HG03196 (cell line): ENCODE results near the gene TMEM134.
A peak's percentile ranks its signal among the peaks of the same experiment; 100 is the strongest.

ENCODE experiments used
- ATAC-seq: cut with Tn5 transposase; IDR thresholded peaks from one replicate; pipeline ENCODE4 v1.9.1; 2021; ENCODE audit not compliant: unreplicated experiment

Gene TMEM134

DNA sequence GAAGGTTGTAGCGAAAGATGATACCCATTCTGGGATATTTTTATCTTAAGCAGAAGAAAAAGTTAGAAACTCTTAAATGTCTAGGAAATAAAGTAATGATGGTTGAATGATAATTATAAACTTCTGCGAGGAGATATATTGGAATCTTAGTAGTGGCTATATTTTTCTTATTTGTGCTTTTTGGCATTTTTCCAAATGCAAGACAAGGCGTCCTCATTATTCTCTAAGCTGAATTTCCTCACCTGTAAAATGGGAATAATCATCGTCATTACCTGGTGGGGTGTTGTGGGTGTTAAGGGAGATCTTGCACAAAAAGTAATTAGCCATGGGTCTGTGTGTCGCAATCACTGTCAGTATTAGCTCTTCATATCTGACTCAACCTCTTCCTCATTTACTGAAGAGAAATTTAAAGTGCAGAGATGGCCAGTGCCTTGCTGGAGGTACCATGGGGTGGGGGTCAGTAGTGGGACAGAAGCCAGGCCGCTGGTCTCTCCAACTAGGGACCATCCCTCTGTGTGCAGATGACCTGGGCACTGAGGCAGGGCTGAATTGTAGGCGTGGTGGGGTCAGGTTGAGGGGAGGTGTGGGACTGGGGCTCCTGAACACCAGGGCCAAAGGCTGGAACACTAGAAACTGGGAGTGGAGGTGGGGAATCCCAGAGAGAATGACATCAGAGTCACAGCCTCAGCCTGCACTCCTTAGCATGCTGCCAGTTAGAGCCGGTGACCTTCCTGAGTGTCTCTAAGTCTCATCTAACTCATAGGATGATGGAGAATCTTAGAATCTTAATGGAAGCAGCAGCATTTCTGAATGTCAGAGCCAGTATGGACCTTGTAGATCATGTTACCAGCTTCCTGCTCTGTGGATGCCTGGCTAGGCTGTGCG, 32.0 kb upstream of the TMEM134 start:
- ATAC-seq = no peak

DNA sequence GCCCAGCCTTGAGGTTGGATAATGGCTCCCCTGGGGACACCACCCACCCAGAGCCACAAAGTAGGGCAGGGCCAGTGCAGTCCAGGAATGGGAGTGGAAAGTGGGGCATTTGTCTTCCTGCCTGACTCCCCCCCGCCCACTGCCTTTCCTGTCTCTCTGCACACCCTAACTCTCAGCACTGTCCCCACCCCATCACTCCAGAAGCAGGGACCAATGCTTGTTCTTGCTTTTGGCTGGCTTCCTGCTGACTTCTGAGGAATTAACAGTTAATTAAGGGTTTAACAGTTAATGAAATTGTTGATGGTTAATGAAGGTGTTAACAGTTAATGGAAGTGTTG, 31.4 kb upstream of the TMEM134 start:
- no peak for ATAC-seq

DNA sequence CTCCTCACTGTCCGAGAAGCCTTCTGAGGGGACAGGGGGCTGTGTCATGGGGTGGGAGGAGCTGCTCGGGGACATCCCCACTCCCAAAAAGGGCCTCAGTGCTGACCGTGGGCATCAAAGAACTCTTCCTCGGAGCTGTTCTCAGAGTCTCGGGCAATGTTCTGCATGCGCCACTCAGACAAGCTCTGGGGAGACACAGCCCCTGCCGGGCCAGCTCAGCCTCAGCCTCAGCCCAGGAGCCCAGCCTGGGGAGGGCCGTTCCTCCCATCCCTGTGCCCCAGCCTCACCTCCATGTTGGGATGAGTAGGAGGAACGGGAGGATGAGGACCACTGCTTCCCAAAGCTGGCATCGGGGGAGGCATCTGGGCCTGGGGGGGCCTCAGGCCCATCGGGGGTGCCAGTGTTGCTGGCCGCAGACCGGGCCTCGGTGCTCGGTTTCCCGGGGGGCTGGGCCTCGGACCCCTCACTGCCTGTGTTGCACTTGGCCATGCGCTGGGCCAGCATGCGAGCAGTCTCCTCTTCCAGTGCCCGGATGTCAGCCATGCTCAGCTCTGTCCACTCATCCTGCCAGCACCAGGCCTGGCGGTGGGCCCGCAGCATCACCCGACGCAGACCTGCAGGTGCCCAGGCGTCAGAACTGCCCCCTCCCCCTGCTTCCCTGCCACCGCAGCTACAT, 30.9 kb upstream of the TMEM134 start:
- no peak for ATAC-seq

DNA sequence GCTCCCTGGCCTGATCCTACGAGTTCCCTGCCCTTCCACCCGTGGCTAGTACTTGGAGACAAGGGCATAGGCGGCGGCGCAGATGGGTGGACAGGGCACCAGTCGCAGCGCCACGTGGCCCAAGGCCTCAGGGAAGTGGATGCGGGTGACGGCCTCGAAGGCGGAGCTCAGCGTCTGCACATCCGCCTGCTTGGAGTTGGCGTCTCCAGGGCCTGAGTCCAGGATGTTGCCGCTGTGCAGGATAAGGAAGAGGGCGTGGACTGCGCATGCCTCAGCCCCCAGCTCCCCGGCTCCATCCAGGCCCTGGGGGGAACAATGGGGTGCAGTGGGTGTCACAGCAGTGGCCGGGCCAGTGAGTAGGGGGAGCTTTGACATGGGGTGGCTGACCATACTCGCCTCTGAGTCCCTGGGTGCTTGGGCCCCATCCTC, 29.5 kb upstream of the TMEM134 start:
- no peak for ATAC-seq

DNA sequence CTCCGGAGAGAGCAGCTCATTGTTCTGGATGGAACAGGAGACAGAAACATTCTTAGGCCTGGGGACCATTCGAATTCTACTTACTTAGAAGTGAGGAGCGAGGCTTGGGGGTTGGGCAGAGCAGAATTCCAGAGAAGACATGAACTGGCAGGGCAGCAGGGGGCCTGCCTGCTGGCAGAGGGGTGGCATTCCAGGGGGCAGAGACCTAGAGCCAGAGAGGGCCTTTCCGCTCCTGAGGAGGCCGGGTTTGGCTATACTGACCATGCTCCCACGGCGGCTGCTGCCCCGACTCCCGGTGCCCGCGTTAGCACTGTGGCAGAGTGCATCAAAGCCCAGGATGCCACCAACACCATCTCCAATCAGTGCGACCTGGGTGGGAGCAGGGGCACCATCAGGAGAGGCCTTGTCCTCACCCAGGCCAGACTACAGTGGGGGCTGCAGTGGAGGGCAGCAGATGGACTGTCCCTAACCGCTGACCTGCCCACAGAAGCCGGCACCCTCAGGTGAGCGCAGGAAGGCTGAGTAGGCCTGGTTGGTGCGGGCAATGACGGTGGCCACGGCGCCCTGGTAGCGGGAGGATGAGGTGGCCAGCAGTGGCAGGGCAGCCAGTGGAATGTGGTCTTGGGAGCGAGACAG, 28.7 kb upstream of the TMEM134 start:
- no peak for ATAC-seq

DNA sequence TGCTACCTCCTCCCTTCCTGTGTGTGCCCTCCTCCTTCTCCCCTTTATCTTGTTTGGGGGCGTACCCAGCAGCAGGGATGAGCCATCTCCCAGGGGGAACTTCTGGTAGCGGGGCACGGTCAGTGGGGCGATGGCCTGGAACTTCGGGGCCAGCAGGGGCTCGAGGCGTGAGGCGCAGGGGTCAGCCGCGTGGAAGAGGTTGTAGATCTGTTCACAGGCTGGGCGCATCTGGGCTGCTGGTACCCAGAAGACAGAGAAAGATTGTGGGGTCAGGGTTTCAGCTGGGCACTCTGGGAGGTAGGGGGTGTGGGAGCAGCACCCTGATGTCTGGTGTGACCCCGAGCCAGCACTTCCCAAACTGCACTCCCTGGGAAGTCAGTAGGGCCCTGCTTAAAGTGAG, 27.1 kb upstream of the TMEM134 start:
- ATAC-seq = no peak

DNA sequence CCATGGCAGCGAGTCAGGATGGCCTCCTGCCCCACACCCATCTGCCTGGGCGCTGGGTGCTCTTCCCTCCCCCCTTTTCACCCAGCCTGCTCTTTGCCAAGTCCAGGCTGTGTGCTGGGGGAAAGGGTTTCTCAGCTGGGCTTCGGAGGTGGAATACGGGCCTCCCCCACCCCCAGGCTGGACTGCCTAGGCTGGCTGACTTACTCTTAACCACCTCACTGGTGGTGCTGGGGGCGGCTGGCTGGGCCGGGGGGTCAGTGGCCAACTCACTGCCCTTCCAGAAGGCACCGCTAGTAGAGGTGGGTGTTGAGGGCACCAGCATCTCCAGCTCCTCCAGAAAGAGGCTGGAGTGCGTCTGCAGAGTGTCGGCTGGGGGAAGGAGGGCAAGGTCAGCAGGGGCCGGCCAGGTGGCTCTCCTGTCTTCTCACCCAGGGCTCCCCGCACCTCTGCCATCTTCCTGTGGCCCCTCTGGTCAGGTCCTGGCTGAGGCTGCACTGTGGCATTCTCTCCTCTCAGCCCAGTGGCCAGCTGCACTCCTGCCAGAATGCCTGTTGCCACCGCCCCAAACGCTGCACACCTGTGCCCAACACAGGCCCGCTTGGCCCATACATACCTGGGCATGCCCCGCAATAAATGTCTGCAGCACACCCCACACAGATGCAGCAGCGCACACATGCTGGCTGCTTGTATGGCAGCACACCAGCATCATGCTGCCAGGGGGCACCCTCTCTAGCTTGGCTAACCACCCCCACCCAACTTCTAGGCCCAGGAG, 26.4 kb upstream of the TMEM134 start:
- no peak for ATAC-seq

DNA sequence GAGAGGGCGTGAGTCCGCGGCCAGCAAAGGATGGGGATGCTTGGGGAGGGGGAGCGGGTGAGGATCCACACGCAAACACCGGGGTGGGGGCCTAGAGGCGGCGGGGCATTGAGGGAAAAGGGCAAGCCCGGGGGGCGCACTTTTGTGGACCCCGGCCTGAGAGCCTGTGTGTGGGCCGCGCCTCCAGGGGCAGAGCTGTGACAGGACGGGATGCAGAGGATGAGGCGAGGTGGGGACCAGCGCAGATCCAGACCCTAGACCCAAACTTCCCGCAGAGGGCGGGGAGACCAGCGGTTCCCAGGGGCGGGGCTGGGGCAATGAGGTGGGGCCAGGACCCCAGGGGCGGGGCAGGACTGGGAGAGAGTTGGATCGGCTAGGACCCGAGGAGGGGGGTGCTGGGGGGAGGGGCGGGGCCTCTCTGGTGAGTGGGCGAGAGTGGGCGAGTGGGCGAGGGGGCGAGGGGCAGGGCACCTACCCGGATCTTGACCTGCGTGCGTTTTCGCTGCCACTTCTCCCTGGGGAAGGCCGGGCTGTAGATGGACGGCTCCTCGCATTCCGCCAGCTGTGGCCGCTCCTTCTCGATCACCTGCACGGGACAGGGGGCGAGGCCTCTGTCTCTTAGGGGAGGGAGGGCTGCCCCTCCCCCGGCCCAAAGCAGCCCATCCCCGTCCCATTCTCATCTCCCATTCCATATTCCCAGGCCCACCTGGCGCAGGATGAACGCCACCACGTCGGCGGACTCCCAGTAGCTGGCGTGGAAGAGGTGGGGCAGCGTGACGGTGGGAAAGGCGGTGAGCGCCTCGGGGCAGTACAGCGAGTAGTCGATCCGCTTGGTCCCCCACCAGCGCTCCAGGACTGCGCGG, 25.6 kb upstream of the TMEM134 start:
- no peak for ATAC-seq

DNA sequence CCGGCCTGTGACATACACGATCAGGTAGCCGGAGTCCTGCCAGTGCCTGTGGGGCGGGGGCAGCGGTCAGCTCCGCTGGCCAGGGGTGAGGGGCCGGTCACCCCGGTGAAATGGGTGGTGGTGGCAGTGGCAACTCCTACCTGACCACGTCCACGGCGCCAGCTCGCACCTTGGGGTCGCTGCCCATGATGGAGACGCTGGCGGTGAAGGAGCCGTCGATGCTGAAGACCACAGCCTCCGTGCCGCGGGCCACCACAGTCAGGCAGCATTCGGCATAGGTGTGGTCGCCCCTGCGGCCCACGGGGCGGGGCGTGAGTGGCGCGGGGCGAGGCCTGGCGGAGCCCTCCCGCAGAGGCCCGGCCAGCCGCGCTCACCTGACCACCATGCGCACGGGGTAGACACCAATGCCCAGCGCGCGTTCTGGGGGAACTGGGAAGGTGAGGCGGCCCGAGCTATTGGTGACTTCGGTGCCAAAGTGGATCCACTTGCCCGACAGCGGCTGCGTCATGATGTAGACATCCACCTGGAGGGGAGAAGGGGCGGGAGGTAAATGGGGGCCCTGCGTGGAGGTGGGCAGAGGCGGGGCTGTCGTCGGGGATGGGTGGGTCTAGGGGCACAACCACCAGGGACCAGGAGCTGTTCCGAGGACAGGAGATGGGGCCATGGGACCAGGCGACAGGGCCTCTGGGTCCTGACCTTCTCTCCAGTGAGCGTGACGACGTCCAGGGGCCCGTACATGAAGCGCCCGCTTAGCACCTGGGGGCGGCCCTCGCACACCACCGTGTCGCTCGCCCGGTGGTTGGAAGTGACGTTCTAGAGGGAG, 24.7 kb upstream of the TMEM134 start:
- no peak for ATAC-seq

DNA sequence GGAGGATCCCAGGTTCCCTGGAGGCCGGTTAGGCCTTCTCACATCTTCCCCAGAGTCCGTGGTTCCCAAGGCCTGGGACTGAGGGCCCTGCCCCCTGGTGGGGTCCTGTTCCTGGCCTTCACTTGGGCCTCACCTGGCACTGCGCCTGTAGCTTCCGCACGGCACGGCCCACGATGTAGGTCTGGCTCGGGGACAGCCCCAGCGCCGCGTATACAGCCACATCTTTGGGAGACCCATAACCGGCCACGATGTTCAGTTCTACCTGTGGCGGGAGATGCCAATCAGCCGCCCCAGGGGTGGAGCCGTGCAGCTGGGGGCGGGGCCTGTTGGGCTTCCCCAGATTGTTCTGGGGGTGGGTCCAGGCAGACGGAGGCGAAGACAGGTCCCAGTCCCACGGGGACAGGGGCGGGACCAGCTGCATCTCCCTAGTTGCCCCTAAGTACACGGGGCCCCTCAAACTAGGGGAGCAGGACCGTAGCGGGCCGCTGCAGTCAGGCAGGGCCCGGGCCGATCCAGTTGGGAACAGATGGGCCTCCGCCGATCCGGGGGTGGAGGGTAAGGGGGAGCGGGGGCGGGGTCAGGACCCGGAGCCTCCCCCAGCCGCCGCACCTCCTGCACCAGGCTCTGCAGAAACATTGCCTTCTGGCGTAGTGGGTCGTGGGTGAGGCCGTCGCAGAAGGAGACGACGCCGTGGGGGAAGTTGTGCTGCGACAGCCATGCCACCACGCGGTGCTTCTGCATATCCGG, 23.9 kb upstream of the TMEM134 start:
- ATAC-seq = no peak

DNA sequence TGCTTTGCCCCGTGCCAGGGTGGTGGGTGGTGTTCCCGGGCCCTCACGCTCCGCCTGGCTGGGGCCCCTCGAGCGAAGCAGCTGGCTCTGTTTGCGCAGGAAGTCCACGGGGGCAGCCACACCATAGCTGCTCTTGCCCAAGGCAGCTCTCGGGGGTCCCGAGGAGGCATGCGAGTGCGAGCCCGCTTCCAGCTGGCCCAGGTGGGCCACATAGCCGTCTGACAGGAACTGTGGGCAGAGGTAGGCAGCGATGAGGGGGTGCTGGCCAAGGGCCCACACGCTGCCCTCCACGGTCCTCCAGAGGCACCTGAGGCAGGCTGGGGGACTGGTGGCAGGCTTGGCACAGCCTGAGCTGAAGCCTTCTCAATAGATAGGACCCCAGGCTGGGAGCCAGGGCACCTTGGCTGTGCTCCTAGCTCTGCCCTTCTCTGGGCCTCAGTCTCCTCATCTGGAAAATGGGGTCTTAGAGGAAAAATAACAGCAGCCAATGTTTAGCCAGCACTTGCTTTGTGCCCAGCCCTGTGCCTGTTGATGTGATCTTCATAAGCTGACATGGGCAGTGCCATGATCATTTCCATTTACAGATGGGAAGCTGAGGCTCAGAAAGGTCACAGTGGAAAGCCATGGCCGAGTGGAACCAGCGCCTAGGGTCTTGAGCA, 23.1 kb upstream of the TMEM134 start:
- ATAC-seq = no peak

DNA sequence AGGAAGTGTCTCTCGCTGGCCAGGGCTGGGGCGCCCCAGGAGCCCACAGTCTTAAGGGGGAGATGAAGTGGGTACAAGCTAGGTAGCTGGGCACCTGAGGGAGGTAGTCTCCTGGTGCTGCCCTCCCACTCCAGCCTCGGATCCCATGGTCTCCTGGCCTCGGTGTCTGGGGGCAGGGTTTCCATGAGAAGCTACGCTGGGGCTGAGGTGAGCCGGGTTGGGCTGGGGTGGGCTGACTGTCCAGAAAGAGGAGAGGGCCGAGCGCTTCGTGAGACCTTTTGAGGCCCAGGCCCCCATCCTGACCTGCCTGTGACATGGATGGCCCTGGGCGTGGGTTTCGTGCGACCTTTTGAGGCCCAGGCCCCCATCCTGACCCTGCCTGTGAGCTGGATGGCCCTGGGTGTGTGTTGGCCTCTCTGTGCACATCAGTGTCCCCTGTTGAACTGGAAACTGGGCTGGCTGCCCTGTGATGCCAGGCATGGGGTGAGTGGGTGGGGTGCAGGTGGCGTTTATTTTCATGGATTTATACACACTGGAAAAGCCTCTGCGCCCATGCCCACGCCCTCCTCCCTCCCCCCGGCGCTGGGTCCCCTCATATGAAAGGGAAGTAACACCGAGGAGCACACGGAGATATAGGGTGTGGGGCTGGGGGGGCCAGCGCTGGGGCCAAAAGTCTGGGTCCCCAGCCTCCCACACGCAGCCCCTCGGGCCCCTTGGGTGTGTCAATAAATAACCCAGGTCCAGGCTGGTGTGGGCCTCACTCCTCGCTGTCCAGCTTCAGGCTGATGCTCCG, 22.4 kb upstream of the TMEM134 start:
- ATAC-seq = no peak

DNA sequence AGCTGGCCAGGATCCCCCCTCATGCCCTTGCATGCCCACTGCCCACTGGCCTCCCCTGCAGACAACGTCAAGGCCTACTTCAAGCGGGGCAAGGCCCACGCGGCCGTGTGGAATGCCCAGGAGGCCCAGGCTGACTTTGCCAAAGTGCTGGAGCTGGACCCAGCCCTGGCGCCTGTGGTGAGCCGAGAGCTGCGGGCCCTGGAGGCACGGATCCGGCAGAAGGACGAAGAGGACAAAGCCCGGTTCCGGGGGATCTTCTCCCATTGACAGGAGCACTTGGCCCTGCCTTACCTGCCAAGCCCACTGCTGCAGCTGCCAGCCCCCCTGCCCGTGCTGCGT, 21.6 kb upstream of the TMEM134 start:
- no peak for ATAC-seq

DNA sequence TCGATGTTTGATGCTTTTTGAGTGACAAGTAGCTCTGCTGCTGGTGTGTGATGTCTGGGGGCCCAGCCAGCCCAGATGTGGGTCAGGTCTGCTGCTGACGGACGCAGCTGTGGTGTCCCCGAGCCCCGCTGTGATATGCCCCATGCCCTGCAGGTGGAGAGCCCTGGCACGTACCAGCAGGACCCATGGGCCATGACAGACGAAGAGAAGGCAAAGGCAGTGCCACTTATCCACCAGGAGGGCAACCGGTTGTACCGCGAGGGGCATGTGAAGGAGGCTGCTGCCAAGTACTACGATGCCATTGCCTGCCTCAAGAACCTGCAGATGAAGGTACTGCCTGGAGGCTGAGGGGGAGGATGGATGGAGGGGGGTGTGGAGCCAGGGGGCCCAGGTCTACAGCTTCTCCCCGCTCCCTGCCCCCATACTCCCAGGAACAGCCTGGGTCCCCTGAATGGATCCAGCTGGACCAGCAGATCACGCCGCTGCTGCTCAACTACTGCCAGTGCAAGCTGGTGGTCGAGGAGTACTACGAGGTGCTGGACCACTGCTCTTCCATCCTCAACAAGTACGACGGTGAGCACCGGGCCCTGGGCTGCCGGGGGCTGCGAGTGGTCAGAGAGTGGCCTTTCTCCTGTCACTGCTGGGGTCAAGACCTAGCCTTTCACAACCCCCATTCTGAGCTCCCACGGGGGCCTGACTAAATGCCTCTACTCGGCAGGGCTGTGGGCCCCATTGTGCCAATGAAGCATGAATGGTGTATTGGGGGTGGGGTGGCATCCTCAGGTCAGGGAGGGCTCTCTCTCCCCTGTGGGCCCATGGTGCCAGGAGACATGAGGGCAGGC, 21.1 kb upstream of the TMEM134 start:
- ATAC-seq = no peak

DNA sequence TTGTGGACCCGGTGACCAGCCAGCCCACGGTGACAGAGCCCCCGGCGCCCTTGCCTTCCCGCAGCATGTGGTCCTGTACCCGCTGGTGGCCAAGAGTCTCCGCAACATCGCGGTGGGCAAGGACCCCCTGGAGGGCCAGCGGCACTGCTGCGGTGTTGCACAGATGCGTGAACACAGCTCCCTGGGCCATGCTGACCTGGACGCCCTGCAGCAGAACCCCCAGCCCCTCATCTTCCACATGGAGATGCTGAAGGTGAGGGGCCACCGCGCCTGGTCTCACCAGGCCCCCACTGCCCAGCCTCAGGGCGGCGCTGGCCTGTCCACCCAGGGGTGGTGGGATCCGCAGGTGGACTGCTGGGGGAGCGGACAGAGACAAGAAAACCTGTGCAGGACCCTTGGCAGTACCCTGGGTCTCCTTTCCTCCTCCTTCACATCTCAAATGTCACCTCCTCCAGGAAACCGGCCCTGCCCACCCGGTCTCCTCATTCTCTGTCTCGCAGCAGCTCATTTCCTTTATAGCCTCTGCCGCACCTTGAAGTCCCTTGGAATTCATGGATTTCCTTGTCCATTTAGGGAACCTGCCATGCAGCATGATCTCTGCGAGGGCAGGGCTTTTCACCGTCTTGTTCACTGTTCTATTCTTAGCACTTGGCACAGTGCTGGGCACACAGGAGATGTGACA, 20.3 kb upstream of the TMEM134 start:
- ATAC-seq = no peak

DNA sequence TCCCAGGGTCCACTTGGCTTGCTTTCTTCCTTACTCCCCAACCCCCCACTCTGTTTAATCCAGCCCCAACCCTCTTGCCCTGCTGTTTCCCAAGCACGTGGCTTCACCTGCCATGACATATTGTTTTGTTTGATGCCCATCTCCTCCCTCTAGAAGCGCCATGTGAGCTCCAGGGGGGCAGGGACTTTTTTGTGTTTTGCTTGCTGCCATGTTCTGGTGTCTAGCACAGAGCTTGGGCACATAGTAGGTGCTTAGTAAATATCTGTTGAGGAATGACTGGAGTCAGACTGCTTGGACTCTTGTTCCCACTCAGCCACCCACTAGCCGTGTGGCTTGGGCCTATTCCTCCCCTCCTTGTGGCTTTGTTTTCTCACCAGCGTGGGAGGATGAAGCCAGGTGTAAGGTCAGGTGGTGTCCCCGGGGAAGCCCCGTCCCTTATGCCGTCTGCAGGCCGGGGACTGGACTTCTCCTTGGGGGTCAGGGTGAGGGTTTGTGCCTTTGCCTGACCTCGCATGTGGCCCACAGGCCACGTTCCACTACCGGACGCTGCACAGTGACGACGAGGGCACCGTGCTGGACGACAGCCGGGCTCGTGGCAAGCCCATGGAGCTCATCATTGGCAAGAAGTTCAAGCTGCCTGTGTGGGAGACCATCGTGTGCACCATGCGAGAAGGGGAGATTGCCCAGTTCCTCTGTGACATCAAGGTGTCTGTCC, 17.6 kb upstream of the TMEM134 start:
- ATAC-seq = peak; percentile 27
